GM18907 (cell line): ENCODE data around the gene COA5.

Experiments used
- ATAC-seq: cut with Tn5 transposase; IDR thresholded peaks from one replicate; pipeline ENCODE4 v1.9.1; 2021; ENCODE audit warnings: mild to moderate bottlenecking, moderate library complexity; ENCODE audit not compliant: unreplicated experiment

Gene COA5, protein sequence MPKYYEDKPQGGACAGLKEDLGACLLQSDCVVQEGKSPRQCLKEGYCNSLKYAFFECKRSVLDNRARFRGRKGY

DNA sequence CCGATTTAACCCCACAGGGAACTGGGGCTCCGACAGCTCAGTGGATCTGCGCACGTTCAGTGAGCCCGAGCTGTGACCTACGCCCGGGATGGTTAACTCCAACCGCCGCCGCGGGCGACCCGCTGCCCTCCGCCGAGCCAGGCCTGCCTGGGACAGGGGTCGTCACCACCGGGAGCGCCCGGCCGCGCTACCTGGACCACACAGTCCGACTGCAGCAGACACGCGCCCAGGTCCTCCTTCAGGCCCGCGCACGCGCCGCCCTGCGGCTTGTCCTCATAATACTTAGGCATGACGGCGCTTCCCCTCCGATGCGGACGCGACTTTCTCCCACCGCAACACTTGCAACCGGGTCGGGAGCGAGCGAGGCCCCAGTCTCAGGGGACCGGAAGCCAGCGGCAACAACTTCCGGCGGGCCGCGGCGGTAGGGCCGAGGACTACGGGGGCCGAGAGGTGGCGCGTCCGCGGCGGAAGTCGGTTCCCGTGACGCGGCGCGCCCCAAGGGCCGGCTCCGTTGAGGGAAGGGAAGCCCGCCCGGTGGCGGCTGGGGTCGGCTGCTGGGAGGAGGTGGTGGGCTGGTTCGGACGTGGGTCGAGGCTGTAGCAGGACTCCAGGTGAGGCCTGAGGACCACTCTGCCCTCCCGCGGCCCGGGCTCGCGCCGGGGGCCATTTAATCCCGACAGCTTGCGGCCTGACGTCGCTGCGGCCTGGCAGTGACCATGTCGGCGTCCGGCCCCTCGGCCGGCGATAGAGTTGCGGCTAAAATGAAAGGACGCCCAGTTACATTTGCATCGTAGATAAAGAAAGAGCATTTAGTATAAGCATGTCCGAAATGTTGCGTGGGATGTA, at the start of gene COA5, which contains the start of gene UNC50:
COA5 (minus strand) TSS at position 397 of the 846 bp plus-strand sequence; CDS start at position 290, 107 bp downstream.
UNC50 (plus strand) TSS at position 474 of the 846 bp plus-strand sequence. CDS start 1,171 bp downstream, outside the sequence.
- ATAC-seq = peak; percentile 86

GRCh38 chr2:98656800-98657199, 48.5 kb upstream of the COA5 start:
- no peak for ATAC-seq

GRCh38 chr2:98654699-98655495, 46.6 kb upstream of the COA5 start:
- no peak for ATAC-seq

DNA sequence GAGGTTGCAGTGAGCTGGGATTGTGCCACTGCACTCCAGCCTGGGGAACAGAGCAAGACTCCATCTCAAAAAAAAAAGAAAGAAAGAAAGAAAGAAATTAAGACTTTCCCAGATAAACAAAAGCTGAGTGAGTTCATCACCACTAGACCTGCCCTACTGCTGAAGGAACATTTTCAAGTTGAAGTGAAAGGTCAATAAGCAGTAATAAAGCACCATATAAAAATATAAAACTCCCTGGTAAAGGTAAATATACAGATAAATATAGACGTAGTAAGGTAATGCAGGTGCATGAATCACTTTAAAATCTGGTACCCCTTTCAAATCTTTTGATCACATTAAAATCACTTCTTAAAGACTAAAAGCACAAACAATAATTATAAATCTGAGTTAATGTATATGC, 42.7 kb upstream of the COA5 start:
- ATAC-seq = no peak

- ATAC-seq = no peak
Observed at GRCh38 chr2:98649992-98650375, 41.7 kb upstream of the COA5 start.

DNA sequence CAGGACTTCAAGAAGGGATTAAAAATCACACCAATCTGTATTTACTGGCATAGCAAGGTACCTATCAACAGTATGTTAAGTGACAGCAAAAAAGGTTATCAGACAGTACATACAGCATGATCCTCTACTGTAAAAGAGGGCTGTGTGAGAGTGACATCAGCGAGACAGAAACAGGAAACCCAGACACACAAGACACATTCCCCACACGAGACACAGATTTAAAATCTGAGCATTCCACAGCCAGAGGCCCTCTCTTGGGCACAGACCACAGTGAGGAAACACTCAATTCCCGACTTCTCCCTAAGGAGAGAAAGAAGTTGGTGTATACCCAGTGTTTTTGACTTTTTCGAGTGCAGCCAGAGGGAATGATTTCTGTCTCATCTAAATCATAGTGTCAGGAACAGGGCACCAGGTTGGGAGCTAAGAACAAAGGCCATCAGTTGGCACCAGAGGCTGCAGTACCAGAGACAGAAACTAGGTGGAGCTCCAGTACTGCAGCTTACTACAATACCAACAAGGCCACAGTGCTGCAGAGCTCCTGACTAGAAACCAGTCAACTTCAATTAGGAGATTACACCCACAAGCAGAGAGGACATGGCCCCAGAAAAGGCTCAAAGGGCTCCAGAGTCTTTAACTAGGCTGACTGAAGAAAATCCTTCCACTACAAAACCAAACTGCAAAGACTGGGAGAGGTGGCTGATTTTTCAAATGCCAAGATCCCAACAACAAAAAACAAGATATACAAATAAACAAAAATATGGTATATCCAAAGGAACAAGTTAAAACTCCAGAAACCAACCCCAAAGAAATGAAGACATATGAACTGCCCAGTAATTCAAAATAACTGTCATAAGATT, 41.1 kb upstream of the COA5 start:
- peak; percentile 68 for ATAC-seq

GRCh38 chr2:98648451-98648850, 40.1 kb upstream of the COA5 start:
- ATAC-seq = no peak

- ATAC-seq = no peak
Observed at GRCh38 chr2:98647636-98648035, 39.3 kb upstream of the COA5 start.

DNA sequence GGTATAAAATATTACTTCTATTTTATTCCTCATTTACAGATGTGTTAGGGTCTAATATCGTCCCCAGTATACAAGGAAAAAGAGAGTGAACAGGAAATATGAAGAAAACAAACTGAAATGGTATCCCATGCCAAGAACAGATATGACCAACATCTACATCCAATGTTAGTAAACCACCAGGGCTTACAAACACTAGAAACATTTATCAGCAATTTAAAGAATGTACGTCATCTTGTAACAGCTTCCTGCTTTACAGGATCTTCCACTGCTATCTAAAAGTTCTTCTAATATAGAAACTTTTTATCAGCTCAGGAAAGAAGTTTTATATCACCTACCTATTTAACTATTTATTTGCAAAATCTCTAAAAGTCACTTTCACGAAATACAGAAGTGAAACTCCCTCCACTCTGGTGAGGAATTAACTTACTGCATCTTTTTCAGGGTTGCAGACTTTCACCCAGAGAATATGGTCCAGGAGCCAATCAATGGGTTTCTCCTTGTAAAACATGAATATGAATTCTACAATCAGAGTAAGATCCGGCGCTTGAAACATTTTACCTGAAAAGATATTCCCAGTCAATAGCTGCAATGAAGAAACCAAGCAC, 35.3 kb upstream of the COA5 start:
- no peak for ATAC-seq

GRCh38 chr2:98637401-98638147, 29.3 kb upstream of the COA5 start:
- peak; percentile 89 for ATAC-seq

- ATAC-seq = no peak
Observed at GRCh38 chr2:98634406-98635092, 26.2 kb upstream of the COA5 start.

DNA sequence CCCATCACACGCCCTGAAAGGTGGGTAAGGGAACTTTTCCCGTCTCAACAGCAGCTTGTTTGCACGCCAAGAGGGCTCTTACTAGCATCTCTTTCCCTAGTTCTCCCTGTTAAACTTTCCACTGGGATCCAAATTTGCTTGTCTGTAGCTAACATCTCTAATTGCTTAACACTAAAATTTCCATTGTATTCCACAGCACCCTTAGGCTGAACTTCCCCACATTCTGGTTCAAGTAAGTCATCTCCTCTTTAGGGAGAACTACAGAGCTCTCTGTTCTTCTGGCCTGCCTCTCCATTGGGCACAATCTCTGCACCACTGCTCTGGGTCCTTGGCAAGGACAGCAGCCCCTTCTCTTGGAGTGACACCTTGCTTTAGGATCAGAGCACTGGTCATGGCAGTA, 24.0 kb upstream of the COA5 start:
- ATAC-seq = no peak

DNA sequence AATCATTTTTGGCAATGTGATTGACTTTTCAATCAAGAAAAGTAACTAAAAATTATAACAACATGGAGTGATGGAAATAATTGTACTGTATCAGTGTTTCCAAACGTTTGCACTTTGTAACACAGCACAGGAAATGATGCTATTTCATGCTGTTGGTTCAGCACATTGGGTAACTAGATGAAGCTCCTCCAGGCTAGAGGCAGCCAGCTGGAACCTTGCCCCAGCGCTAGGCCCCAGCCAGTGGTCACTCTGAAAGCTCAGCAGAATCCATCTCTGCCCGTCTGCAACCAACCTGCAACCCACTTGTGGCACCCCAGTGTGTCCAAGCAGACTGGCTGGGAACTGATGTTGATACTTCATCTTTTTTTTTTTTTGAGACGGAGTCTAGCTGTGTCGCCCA, 15.3 kb upstream of the COA5 start:
- ATAC-seq = no peak

DNA sequence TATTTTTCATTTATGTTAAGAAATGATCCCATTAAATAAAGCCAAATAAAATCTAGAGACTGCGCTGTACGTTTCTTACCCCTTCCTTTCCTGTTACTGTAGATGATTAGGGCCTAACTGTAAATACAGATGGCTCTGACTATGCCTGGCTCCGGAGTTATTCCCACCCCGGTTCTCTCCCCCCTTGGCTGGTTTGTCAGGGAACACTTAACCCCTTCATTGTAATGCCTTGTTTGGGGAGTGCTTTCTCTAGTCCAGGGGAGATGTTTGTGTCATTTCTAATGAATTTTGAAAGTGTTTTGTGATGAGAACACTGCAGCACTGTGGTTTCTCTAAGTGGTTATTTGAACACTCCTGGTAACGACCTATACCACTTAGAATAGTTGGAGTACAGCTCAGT, 8.8 kb upstream of the COA5 start:
- ATAC-seq = no peak

DNA sequence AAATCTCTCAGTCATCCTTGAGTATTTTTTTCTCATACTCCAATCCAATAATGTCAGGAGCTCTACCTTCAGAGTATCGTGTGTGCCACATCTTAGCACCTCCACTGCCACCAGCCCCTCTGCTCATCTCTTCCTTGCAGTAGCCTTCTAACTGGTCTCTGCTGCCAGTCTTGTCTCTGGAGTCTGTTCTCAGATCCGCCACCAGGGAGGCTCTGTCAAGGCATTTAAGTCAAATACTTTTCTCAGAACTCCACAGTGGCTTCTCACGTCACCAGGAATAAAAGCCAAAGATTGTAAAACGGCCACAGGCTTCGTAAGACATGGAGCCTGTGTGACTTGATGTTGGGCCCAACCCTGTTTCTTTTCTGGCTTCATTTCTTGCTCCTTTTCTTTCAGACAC, 7.2 kb upstream of the COA5 start:
- ATAC-seq = no peak

- no peak for ATAC-seq
Observed at GRCh38 chr2:98614024-98614739, 5.9 kb upstream of the COA5 start.

DNA sequence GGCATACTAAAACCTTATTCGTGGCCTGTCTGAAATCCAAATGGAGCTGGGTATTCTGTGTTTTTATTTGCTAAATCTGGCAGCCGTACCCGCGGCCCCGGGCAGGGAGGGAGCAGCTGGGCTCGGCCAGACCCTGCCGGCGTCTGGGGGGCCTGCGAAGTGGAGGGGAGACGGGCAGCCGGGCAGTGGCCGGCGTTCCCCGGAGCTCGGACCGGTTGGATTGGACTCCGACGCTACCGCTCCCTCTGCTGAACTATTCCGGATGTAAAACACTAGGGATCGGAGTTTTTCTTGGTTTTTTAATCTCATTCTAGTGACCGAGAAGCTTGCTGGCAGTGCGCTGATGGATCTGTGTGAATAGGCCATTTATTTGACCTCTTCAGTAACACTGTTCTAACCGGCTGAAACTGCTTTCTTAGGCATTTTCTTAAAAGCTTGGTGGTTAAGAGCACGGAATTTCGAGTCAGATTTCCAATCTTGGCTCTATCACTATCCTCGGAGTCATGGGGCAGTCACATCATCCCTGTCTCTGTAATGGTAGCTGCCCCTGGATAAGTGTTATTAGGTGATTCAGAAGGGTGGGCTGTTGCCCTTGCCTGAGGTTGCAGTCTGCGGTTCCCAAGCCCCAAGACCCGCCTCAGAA, 771 bp upstream of the COA5 start:
- peak; percentile 13 for ATAC-seq

GRCh38 chr2:98607741-98608115, 584 bp downstream of the COA5 start:
- no peak for ATAC-seq
